GM23338 (cell line): ENCODE results near the gene CELA1.

Experiments
- CREB1 ChIP-seq: fragments of 250-450 bp; sonication (Bioruptor Pico); IDR thresholded peaks from 2 replicates; pipeline ENCODE4 v1.5.0; 2020; ENCODE audit warnings: low read depth, mild to moderate bottlenecking, moderate library complexity
- ETS1 ChIP-seq: IDR thresholded peaks from 2 replicates; pipeline ENCODE4 v1.6.1; 2016; ENCODE audit warnings: antibody characterized with exemption
- EZH2 ChIP-seq: fragments of 200-600 bp; sonication (generic); IDR thresholded peaks from one replicate; pipeline ENCODE4 v1.8.0; 2017; ENCODE audit warnings: antibody characterized with exemption, mild to moderate bottlenecking, low read depth; ENCODE audit not compliant: unreplicated experiment
- EZH2phosphoT487 ChIP-seq: fragments of 200-600 bp; sonication (generic); IDR thresholded peaks from one replicate; pipeline ENCODE4 v1.8.1; 2018; ENCODE audit warnings: antibody characterized with exemption; ENCODE audit not compliant: unreplicated experiment
- JUNB ChIP-seq: IDR thresholded peaks from one replicate; pipeline ENCODE4 v1.6.1; 2016; ENCODE audit warnings: antibody characterized with exemption; ENCODE audit not compliant: unreplicated experiment
- NANOG ChIP-seq: IDR thresholded peaks from 2 replicates; pipeline ENCODE4 v1.6.1; 2016; ENCODE audit warnings: antibody characterized with exemption, borderline replicate concordance
- POLR2AphosphoS5 ChIP-seq: IDR thresholded peaks from 2 replicates; pipeline ENCODE4 v1.6.1; 2016; ENCODE audit warnings: antibody characterized with exemption, low read depth
- STAT1 ChIP-seq: IDR thresholded peaks from one replicate; pipeline ENCODE4 v1.6.1; 2016; ENCODE audit warnings: antibody characterized with exemption; ENCODE audit not compliant: unreplicated experiment
- ZNF114 ChIP-seq: fragments of 250-450 bp; sonication (Bioruptor Pico); IDR thresholded peaks from 2 replicates; pipeline ENCODE4 v1.5.0; 2020; ENCODE audit warnings: mild to moderate bottlenecking, moderate library complexity
- ZNF331 ChIP-seq: fragments of 250-450 bp; sonication (Bioruptor Pico); IDR thresholded peaks from 2 replicates; pipeline ENCODE4 v1.5.0; 2020; ENCODE audit warnings: low read depth, mild to moderate bottlenecking, moderate library complexity
- ZNF462 ChIP-seq: fragments of 250-450 bp; sonication (Bioruptor Pico); IDR thresholded peaks from 2 replicates; pipeline ENCODE4 v1.5.0; 2020; ENCODE audit warnings: mild to moderate bottlenecking, moderate library complexity
- TF ChIP-seq, protein P1 (sequence below), 2 experiments: fragments of 200-600 bp in 1 of 2; sonication (generic) in 1 of 2; conservative IDR thresholded peaks; 2 replicates each; pipeline versions ENCODE4 v1.5.1 to v1.6.1; 2016 to 2017; ENCODE audit warnings: antibody characterized with exemption in 2 of 2, low read depth in 2 of 2, mild to moderate bottlenecking in 2 of 2, moderate library complexity in 1 of 2
- TF ChIP-seq, protein P2 (sequence below): IDR thresholded peaks from one replicate; pipeline ENCODE4 v1.6.1; 2018; ENCODE audit warnings: antibody characterized with exemption; ENCODE audit not compliant: unreplicated experiment

DNA sequence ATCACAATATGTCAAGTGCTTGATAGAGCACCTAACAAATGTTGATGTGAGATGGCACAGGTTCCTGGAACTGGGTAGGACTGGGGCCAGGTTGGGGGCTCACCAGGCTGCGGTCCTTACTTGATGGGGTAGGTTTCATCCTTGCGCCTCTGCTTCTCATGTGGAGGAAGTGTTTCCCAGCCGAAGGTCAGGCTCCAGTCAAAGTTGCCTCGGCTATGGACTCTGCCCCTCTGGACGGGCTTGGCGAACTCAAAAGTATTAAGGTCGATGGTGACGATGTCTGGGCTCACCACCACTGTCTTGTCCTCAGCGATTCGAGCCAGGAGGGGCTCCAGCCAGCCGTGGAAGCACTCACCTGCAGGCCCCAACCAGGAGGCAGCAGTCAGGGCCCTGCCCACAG is 17.5 kb upstream of the CELA1 start:
- TF ChIP-seq, protein P1, sequence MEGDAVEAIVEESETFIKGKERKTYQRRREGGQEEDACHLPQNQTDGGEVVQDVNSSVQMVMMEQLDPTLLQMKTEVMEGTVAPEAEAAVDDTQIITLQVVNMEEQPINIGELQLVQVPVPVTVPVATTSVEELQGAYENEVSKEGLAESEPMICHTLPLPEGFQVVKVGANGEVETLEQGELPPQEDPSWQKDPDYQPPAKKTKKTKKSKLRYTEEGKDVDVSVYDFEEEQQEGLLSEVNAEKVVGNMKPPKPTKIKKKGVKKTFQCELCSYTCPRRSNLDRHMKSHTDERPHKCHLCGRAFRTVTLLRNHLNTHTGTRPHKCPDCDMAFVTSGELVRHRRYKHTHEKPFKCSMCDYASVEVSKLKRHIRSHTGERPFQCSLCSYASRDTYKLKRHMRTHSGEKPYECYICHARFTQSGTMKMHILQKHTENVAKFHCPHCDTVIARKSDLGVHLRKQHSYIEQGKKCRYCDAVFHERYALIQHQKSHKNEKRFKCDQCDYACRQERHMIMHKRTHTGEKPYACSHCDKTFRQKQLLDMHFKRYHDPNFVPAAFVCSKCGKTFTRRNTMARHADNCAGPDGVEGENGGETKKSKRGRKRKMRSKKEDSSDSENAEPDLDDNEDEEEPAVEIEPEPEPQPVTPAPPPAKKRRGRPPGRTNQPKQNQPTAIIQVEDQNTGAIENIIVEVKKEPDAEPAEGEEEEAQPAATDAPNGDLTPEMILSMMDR (conservative IDR thresholded peaks at IDR 0.05; ENCODE audit: low read depth in 2 of 2), result no peak
- TF ChIP-seq EZH2 (no peak), EZH2phosphoT487 (no peak), NANOG (no peak), POLR2AphosphoS5 (no peak), STAT1 (no peak), JUNB (no peak), CREB1 (CRISPR knock-in tag) (no peak), ZNF114 (CRISPR knock-in tag) (no peak), ZNF331 (CRISPR knock-in tag) (no peak), ETS1 (no peak), ZNF462 (CRISPR knock-in tag) (no peak)
- TF ChIP-seq, protein P2, sequence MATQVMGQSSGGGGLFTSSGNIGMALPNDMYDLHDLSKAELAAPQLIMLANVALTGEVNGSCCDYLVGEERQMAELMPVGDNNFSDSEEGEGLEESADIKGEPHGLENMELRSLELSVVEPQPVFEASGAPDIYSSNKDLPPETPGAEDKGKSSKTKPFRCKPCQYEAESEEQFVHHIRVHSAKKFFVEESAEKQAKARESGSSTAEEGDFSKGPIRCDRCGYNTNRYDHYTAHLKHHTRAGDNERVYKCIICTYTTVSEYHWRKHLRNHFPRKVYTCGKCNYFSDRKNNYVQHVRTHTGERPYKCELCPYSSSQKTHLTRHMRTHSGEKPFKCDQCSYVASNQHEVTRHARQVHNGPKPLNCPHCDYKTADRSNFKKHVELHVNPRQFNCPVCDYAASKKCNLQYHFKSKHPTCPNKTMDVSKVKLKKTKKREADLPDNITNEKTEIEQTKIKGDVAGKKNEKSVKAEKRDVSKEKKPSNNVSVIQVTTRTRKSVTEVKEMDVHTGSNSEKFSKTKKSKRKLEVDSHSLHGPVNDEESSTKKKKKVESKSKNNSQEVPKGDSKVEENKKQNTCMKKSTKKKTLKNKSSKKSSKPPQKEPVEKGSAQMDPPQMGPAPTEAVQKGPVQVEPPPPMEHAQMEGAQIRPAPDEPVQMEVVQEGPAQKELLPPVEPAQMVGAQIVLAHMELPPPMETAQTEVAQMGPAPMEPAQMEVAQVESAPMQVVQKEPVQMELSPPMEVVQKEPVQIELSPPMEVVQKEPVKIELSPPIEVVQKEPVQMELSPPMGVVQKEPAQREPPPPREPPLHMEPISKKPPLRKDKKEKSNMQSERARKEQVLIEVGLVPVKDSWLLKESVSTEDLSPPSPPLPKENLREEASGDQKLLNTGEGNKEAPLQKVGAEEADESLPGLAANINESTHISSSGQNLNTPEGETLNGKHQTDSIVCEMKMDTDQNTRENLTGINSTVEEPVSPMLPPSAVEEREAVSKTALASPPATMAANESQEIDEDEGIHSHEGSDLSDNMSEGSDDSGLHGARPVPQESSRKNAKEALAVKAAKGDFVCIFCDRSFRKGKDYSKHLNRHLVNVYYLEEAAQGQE, result no peak
